ENCODE data around the gene UBE3C.

The UBE3C gene

GRCh38 chr7:157292770-157293412, 154.2 kb downstream of the UBE3C start:
- H3K9me3 ChIP-seq (ENCODE audit: control insufficient read depth, insufficient read depth, low read length): no peaks in the 10 kb centered on the region
- no peaks in the 10 kb centered on the region for H3K9me2 ChIP-seq (replicated peaks; ENCODE audit: control insufficient read depth, low read length)
- no peaks in the 10 kb centered on the region for H3K79me2 ChIP-seq (ENCODE audit: control insufficient read depth, low read length)
- no peaks in the 10 kb centered on the region for H4K20me1 ChIP-seq (ENCODE audit: control insufficient read depth, insufficient read depth, low read depth, low read length)
- no peaks in the 10 kb centered on the region for H3K4me1 ChIP-seq (ENCODE audit: control insufficient read depth, low read length)
- H3K27ac ChIP-seq (ENCODE audit: low read depth, low read length): no peak overlapping the region
- TF ChIP-seq EZH2phosphoT487 (IDR thresholded peaks at IDR 0.05; ENCODE audit: borderline replicate concordance, low read length): no peak
- TF ChIP-seq, protein P1, sequence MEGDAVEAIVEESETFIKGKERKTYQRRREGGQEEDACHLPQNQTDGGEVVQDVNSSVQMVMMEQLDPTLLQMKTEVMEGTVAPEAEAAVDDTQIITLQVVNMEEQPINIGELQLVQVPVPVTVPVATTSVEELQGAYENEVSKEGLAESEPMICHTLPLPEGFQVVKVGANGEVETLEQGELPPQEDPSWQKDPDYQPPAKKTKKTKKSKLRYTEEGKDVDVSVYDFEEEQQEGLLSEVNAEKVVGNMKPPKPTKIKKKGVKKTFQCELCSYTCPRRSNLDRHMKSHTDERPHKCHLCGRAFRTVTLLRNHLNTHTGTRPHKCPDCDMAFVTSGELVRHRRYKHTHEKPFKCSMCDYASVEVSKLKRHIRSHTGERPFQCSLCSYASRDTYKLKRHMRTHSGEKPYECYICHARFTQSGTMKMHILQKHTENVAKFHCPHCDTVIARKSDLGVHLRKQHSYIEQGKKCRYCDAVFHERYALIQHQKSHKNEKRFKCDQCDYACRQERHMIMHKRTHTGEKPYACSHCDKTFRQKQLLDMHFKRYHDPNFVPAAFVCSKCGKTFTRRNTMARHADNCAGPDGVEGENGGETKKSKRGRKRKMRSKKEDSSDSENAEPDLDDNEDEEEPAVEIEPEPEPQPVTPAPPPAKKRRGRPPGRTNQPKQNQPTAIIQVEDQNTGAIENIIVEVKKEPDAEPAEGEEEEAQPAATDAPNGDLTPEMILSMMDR (IDR thresholded peaks at IDR 0.05; ENCODE audit: low read depth, low read length, poor library complexity, severe bottlenecking): no peak
- no peak overlapping the region for H3K4me2 ChIP-seq (ENCODE audit: low read length)
- no peak overlapping the region for H3K4me3 ChIP-seq (ENCODE audit: low read length)
- no peaks in the 10 kb centered on the region for H3K36me3 ChIP-seq (ENCODE audit: control insufficient read depth, low read length)
- no peaks in the 10 kb centered on the region for H3F3A ChIP-seq (ENCODE audit: control insufficient read depth, insufficient read depth)
- H3K27me3 ChIP-seq (ENCODE audit: control insufficient read depth, low read length): peaks cover 8% of the 10 kb centered on the region

- Histone ChIP-seq H3K9me2 (replicated peaks; ENCODE audit: control insufficient read depth, low read length) (no peaks in the 10 kb centered on the region), H3F3A (ENCODE audit: control insufficient read depth, insufficient read depth) (no peaks in the 10 kb centered on the region), H3K9me3 (ENCODE audit: control insufficient read depth, insufficient read depth, low read length) (no peaks in the 10 kb centered on the region), H3K4me1 (ENCODE audit: control insufficient read depth, low read length) (no peaks in the 10 kb centered on the region), H3K4me3 (ENCODE audit: low read length) (no peak overlapping the region), H4K20me1 (ENCODE audit: control insufficient read depth, insufficient read depth, low read depth, low read length) (no peaks in the 10 kb centered on the region), H3K27ac (ENCODE audit: low read depth, low read length) (no peak overlapping the region), H3K27me3 (ENCODE audit: control insufficient read depth, low read length) (peaks cover 8% of the 10 kb centered on the region), H3K79me2 (ENCODE audit: control insufficient read depth, low read length) (no peaks in the 10 kb centered on the region), H3K4me2 (ENCODE audit: low read length) (no peak overlapping the region), H3K36me3 (ENCODE audit: control insufficient read depth, low read length) (no peaks in the 10 kb centered on the region)
- no peak for TF ChIP-seq EZH2phosphoT487 (IDR thresholded peaks at IDR 0.05; ENCODE audit: borderline replicate concordance, low read length)
- TF ChIP-seq, protein P1 (IDR thresholded peaks at IDR 0.05; ENCODE audit: low read depth, low read length, poor library complexity, severe bottlenecking): no peak
Observed at GRCh38 chr7:157293413-157293788, 154.7 kb downstream of the UBE3C start.

DNA sequence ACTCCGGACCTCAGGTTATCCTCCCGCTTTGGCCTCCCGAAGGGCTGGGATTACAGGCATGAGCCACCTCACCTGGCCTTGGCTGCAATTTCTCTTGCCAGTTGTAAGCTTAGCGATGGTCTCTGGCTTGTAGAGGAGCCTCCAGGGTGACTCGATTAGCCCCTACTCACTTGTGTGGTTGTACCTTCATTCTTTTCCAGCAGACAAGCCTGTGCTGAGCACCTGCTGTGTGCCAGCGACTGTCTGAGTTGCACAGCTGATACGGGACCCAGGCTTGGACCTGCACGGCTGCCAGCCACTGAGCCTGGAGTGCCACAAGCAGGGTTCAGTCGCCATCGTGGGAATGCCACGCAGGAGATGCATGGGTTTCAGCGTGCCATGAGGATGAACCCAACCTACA, 156.0 kb downstream of the UBE3C start:
- Histone ChIP-seq H3K27ac (ENCODE audit: low read depth, low read length) (no peak overlapping the region), H3K36me3 (ENCODE audit: control insufficient read depth, low read length) (no peaks in the 10 kb centered on the region), H3K79me2 (ENCODE audit: control insufficient read depth, low read length) (no peaks in the 10 kb centered on the region), H3K27me3 (ENCODE audit: control insufficient read depth, low read length) (no peaks in the 10 kb centered on the region), H3K4me2 (ENCODE audit: low read length) (no peak overlapping the region), H3K9me3 (ENCODE audit: control insufficient read depth, insufficient read depth, low read length) (no peaks in the 10 kb centered on the region), H3F3A (ENCODE audit: control insufficient read depth, insufficient read depth) (no peaks in the 10 kb centered on the region), H3K4me1 (ENCODE audit: control insufficient read depth, low read length) (no peaks in the 10 kb centered on the region), H3K9me2 (replicated peaks; ENCODE audit: control insufficient read depth, low read length) (no peaks in the 10 kb centered on the region), H3K4me3 (ENCODE audit: low read length) (no peak overlapping the region), H4K20me1 (ENCODE audit: control insufficient read depth, insufficient read depth, low read depth, low read length) (no peaks in the 10 kb centered on the region)
- TF ChIP-seq, protein P1 (IDR thresholded peaks at IDR 0.05; ENCODE audit: low read depth, low read length, poor library complexity, severe bottlenecking): no peak
- no peak for TF ChIP-seq EZH2phosphoT487 (IDR thresholded peaks at IDR 0.05; ENCODE audit: borderline replicate concordance, low read length)

Measured in DOHH2 (cell line).